GM21390 (cell line): ENCODE results near the gene ICA1.

Source experiments
- ATAC-seq: cut with Tn5 transposase; IDR thresholded peaks from one replicate; pipeline ENCODE4 v1.9.1; 2021; ENCODE audit not compliant: unreplicated experiment

Gene ICA1

GRCh38 chr7:8165150-8165549 is 96.8 kb downstream of the ICA1 start:
- ATAC-seq = no peak

GRCh38 chr7:8162181-8162580 is 99.8 kb downstream of the ICA1 start:
- no peak for ATAC-seq

DNA sequence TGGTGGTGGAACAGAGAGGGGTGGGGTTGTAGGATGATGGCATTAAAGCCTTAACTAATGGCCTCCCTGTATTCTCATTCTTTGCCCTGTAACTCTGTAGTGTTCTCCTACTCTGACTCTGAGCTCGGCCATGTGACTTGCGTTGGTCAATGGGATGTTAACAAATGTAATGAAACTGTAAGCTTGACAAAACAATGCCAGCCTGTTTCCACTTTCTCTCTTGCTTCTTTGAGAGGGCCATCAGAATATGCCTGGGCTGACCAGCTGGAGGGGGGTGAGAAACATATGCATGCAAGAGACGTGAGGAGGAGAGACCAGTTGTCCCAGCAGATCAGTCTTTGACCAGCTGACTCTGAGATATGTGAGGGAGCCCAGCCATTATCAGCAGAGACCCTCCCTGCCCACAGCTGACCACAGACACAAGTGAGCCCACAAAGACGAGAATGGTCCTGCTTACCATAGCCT is 100.6 kb downstream of the ICA1 start:
- ATAC-seq = no peak

- ATAC-seq = no peak
Measured at GRCh38 chr7:8160779-8161345, 101.1 kb downstream of the ICA1 start.

DNA sequence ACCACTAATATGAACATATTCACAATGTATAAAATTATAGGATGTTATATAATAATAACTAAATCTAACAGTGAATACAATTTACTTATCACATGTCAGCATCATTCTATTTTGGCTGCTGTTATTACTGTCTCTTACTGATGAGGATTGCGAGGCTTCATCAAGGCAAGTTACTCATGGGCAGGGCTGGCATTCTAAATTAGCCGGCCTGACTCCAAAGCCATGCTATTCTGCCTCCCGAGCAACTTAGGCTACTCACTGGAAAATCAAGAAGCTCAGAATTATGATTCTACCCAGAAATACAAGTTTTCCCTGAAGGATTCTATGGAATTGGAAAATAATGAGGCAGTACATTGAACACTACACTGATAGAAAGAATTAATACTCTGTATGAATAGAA is 101.7 kb downstream of the ICA1 start:
- ATAC-seq = no peak

DNA sequence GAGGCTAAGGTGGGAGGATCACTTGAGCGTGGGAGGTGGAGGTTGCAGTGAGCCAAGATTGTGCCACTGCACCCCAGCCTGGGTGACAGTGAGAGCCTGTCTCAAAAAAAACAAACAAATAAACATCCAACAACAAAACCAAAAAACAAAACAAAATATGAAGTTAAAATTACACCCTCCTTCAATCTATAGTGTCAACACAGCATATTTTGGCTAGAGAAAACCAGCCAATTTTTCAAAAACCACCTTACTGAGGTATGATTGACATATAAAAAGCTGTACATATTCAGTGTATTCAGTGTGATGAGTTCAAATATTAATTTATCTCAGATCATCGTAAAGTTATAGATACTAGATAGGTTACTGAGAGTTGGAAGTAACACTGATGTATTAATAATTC is 102.4 kb downstream of the ICA1 start:
- no peak for ATAC-seq

DNA sequence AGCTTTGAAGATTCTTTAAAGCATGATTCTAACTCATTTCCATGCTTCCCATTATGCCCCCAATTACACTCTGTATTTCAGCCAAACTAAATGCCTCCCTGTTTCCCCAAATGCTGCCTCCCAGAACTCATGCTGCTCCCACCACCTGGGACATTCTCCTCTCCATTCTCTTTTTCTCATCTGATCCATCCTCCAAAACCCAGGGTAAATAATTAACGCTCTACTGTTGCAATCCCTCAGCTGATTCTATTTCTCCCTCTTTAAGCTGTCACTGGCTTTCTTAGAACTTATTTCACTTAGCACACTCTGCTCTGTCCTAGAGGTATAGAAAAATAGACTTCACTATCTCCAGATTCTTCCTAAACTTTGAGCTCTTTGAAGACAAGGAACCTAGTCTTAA is 104.7 kb downstream of the ICA1 start:
- ATAC-seq = no peak

DNA sequence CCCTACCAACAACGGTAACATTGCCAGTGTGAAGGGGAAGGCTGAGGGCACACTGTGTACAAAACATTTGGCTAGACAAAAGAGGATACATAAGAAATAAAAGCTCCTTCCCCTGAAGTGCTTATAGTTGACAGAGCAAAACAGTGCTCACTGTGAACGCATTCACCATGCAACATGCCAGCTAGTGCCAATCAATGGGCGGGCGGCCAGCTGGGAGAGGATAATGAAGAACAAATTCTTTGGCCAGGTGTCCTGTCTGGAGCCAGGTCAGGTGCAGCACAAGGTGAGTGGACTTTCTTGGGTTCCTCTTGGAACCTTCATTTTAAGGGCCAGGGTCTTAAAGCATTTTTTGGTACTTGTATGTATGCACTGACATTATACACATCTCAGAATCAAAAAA is 106.1 kb downstream of the ICA1 start:
- ATAC-seq = no peak

DNA sequence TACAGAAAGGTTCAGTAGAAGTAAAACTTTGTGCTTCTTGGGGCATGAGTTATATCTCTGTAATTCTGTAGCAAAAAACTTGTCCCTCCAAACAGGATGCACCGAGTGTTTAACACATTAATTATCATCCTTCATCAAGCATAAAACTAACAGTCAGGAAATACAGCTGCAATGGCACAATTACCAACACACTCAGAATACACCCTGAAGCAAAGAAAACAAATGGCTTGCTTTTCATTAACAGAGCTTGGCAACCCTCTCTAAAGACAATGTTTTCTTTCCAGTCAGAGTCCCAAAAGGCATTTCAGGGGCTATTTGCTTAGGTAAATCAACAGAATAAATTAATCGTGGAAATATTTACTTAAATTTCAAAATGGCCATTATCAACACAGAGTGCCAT is 107.7 kb downstream of the ICA1 start:
- ATAC-seq = no peak

DNA sequence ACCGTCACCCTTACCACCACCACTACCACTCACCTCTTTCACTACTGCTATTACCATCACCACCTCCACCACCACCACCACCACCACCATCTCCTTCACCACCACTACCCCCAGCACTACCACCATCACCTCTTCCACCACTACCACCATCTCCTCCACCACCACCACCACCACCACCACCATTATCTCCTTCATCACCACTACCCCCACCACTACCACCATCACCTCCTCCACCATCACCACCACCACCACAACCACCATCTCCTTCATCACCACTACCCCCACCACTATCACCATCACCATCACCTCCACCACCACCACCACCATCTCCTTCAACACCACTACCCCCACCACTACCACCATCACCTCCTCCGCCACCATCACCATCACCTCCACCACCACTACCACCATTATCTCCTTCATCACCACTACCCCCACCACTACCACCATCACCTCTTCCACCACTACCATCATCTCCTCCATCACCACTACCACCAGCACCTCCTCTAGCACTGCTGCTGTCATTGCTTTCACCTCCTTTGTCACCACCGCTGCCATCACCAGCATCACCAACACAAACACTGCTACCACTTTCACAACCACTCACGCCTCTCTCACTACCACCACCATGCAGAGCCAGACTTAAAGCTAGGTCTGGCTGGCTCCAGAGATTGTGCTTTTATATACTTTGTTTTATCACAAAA is 109.3 kb downstream of the ICA1 start:
- no peak for ATAC-seq

DNA sequence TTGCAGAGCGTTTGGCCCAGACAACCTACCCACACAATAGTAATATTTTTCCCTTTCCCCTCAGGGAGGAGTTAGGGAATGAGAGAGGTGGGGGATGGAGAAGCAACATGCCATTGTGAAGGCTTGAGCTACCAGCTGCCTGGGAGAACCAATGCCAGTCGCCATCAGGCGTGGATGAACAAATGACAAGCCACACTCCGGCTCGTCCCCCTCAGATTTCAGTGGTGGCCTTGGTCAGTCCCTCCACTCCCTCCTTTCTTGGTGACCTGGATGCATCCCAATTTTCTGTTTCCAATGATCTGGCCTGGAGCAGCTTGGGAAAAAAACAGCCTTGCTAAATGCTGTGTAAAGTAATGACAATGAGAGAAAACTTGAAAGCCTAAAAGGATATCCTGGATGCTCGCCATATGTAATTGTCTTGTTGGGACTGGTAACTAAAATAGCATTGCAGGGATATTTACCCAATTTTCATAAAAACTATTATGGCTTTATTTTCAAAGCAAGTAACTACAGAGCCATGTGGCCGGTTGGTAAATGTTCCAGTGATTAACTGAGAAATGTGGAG is 110.7 kb downstream of the ICA1 start:
- no peak for ATAC-seq

GRCh38 chr7:8149222-8149621 is 112.7 kb downstream of the ICA1 start:
- peak; percentile 57 for ATAC-seq

- ATAC-seq = no peak
Measured at GRCh38 chr7:8147760-8148463, 114.1 kb downstream of the ICA1 start.

DNA sequence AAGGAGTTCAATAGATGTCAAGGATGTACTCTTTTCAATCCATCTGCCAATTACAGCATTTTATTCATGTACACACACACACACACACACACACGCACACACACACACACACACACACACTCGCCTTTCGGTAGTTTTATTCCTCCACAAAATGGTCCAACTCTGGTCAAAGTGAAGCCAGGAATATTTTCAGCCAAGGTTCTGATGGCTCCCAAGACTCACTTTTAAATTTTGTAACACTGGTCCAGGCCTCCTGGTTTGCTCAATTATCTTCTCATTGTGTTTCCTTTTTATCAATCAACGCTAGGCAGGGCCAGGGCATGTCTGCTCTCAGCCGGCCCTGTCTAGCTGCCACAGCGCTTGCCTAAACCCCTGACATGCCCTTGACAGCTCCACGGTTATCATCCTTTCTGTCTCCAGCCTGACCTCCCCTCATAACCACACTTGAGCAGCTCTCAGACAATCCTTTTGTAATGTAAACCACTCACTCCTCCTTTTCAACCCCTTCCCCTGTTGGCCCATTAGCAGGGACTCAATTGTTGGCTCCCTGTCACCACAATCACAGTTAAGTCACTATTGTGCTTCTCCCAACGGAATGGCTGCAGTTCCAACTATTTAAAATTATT is 115.1 kb downstream of the ICA1 start:
- ATAC-seq = no peak

DNA sequence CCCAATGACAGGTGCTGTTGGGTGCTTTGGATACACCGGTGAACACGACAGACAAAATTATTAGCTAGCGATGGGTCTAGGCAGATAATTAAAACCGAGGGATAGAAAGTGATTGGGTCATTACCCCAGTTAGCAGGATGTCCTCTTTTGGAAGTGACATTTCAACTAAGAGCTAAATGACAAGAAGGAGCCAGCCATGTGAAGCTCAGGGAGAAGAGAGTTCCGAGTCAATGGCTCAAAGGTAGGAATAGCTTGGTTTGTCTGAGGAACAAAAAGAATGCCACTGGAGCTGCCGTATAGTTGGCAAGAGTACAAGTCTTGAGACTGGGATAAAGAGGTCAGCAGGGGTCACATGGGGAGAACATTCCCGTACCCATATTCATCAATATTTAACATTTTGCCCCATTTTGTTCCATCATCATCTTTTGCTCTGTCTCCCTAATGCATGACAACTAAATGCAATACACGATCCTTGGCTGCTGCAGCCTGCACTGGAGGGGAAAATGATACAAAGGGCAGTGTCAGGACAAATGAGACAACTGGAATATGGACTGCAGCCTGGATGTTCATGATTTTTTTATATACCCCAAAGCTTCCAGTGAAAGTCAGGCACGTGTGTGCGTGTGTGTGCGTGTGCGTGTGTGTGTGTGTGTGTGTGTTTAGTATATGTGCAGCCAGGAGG is 115.7 kb downstream of the ICA1 start:
- ATAC-seq = no peak

- ATAC-seq = no peak
Measured at GRCh38 chr7:8144856-8145255, 117.1 kb downstream of the ICA1 start.

DNA sequence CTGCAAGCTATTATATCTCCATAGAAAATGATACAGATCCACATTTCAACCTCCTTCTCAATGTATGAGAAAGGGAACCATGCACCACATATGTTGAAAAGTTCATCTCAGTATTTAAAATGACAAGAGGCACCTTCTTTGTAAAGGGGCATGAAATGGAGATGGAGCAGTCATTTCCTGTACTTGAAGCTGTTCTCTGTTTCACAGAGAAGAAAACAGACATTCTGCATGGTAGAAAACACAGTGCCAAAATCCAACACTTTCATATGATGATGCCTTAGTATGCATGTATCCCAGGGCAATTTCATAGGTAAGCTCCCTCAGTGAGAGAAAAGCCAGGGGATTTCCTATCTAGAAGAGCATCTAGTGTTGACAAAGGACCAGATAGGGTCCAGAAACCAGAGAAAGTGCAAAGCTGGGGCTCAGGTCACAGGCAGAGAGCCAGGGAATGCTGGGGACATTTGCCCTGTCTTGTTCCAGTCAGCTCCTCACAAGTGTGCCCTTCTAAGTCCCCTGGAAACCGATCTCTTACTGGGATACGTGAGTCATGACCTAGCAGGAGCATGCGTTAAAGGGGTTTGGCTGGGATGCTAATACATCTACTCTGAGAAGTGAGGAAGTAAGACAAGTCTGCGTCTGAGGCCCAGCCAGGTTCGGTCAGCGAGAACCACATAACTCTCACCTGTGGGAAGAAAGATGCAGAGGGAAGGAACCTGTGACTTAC is 118.7 kb downstream of the ICA1 start:
- ATAC-seq = peak; percentile 55

- no peak for ATAC-seq
Measured at GRCh38 chr7:8142477-8142876, 119.5 kb downstream of the ICA1 start.

DNA sequence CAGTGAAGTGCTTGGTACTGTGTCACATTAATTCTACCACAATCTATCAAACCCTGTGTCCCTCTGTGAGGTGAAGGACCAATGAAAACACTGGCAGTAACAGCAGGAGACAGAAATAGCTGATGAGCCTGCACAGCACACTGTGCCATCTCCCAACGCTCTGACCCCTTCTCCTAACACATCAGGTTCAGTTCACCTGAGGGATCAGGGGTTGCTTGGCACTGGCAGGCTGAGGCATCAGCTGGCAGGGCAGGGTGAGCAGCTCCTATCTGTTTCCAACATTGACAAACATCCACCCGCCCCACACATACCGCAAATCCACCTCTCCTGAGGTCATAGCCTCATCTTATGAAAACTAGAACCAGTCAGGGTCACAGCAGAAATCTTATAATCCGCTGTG is 120.9 kb downstream of the ICA1 start:
- ATAC-seq = no peak

GRCh38 chr7:8136051-8136730 is 125.8 kb downstream of the ICA1 start:
- no peak for ATAC-seq
